ENCODE measurements around the gene NINJ2.

The NINJ2 gene

DNA sequence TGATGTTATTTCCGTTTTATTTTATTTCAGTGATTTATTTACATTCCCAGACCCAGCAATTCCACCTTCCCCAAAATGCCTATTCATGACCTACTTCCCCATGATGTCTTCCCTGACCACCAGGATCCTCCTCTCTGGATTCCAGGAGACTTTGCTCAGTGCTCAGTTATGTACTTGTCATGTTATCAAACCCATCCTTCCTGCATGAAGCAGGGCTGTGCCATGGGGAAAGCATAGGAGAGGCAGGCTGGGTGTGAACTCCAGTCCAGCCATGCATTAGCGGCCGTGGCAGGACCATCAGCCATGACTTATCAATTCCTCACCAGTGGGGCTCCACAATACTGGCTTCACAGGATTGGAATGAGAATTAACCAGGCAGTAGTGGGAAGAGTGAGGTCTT is 145.7 kb downstream of the NINJ2 start:
- H3K36me3 Mint-ChIP-seq: no peaks in the 10 kb centered on the region
- H3K4me3 Mint-ChIP-seq: no peak overlapping the region
- no peak for DNase-seq
- no peaks in the 10 kb centered on the region for H3K9me3 Mint-ChIP-seq
- no peak for ATAC-seq (replicated peaks)
- peaks cover 17 to 27% of the 10 kb centered on the region in 2 donors for H3K27me3 Mint-ChIP-seq
- H3K4me1 Mint-ChIP-seq: no peaks in the 10 kb centered on the region
- no peak overlapping the region for H3K27ac Mint-ChIP-seq

Measured in stimulated activated naive B cell treated with anti-CD40 and anti-IgM and Interleukin-4, amounts not matched to agents 10 μg/mL and 1 μg/mL and 100 μg/mL, for 72 hours (primary cell).